ENCODE results near the gene IDI1. TPM values are rescaled to one million over a fixed set of nuclear protein-coding genes. Genes with fewer than 3 reads are reported as not detected.
"Not testable (repeated sequence)": the region's sequence is repeated elsewhere in the genome, so short reads cannot be mapped to it uniquely, and the experiment has no call there.

The IDI1 gene
- total RNA-seq, 1 donor from 2014 or later, result 3.8 TPM

- H3K4me1 ChIP-seq, result peaks cover 0 to 3% of the 10 kb centered on the region in 2 donors
- TF ChIP-seq CTCF (IDR thresholded peaks at IDR 0.05), result no peak
- H3K27me3 ChIP-seq, result no peaks in the 10 kb centered on the region
- H3K36me3 ChIP-seq, result peaks cover 15 to 54% of the 10 kb centered on the region in 2 donors
- no peak overlapping the region for H3K4me3 ChIP-seq
- H3K9me3 ChIP-seq, result no peaks in the 10 kb centered on the region
- no peak for DNase-seq (ENCODE audit: low spot score in 2 of 2)
- H3K27ac ChIP-seq, result no peak overlapping the region
- intact Hi-C loops (cut with DNase I), result no loop called here
These were observed 7.4 kb downstream of the IDI1 start for GRCh38 chr10:1041514-1041913.

GRCh38 chr10:1040133-1040532 is 8.8 kb downstream of the IDI1 start:
- no peak for TF ChIP-seq CTCF (IDR thresholded peaks at IDR 0.05)
- no peaks in the 10 kb centered on the region for H3K27me3 ChIP-seq
- H3K4me1 ChIP-seq, result peaks cover 0 to 3% of the 10 kb centered on the region in 2 donors
- intact Hi-C loops (cut with DNase I), result no loop called here
- no peaks in the 10 kb centered on the region for H3K9me3 ChIP-seq
- no peak overlapping the region for H3K4me3 ChIP-seq
- peaks cover 15 to 54% of the 10 kb centered on the region in 2 donors for H3K36me3 ChIP-seq
- peak in 1 of 2 donors; percentile 25 for DNase-seq (ENCODE audit: low spot score in 2 of 2)
- H3K27ac ChIP-seq, result no peak overlapping the region

GRCh38 chr10:1038769-1039168 is 10.2 kb downstream of the IDI1 start:
- H3K27me3 ChIP-seq; DNase-seq (ENCODE audit: low spot score in 2 of 2); H3K27ac ChIP-seq; H3K4me3 ChIP-seq; H3K4me1 ChIP-seq; intact Hi-C loops (cut with DNase I); H3K9me3 ChIP-seq: not testable (repeated sequence)
- peaks cover 15 to 54% of the 10 kb centered on the region in 2 donors for H3K36me3 ChIP-seq

- peaks cover 4 to 39% of the 10 kb centered on the region in 2 donors for H3K36me3 ChIP-seq
These were observed 11.8 kb downstream of the IDI1 start for GRCh38 chr10:1037098-1037497.

GRCh38 chr10:1036341-1036791 is 12.6 kb downstream of the IDI1 start:
- peaks cover 0 to 34% of the 10 kb centered on the region in 2 donors for H3K36me3 ChIP-seq
- intact Hi-C loops (cut with DNase I), result no loop called here
- no peaks in the 10 kb centered on the region for H3K27me3 ChIP-seq
- peak in 1 of 2 donors; percentile 59 for DNase-seq (ENCODE audit: low spot score in 2 of 2)
- TF ChIP-seq CTCF (IDR thresholded peaks at IDR 0.05), result no peak
- H3K27ac ChIP-seq, result no peak overlapping the region
- no peaks in the 10 kb centered on the region for H3K4me1 ChIP-seq
- H3K9me3 ChIP-seq, result no peaks in the 10 kb centered on the region
- no peak overlapping the region for H3K4me3 ChIP-seq

More at GRCh38 chr10:1037098-1037497, 11.8 kb downstream of the IDI1 start:
- H3K4me1 ChIP-seq, result no peaks in the 10 kb centered on the region
- H3K9me3 ChIP-seq, result no peaks in the 10 kb centered on the region
- no peaks in the 10 kb centered on the region for H3K27me3 ChIP-seq
- H3K27ac ChIP-seq, result no peak overlapping the region
- no peak for TF ChIP-seq CTCF (IDR thresholded peaks at IDR 0.05)
- DNase-seq (ENCODE audit: low spot score in 2 of 2), result peak in 1 of 2 donors; percentile 33
- intact Hi-C loops (cut with DNase I), result no loop called here
- H3K4me3 ChIP-seq, result no peak overlapping the region

- Histone ChIP-seq H3K27ac (no peak overlapping the region), H3K36me3 (peaks cover 0 to 29% of the 10 kb centered on the region in 2 donors), H3K27me3 (no peaks in the 10 kb centered on the region), H3K4me1 (no peaks in the 10 kb centered on the region), H3K9me3 (no peaks in the 10 kb centered on the region), H3K4me3 (no peak overlapping the region)
- TF ChIP-seq CTCF (IDR thresholded peaks at IDR 0.05), result no peak
- intact Hi-C loops (cut with DNase I), result no loop called here
- no peak for DNase-seq (ENCODE audit: low spot score in 2 of 2)
These were observed 13.7 kb downstream of the IDI1 start for GRCh38 chr10:1035201-1035600.
